Measurements from ENCODE around the gene KIAA0586. TPM values are rescaled to one million over a fixed set of nuclear protein-coding genes. Genes with fewer than 3 reads are reported as not detected.

KIAA0586 gene
- total and polyA plus RNA-seq, 2 of the 4 experiments (the other 2 are of a cell fraction) = 9.4 to 36.7 TPM

GRCh38 chr14:58398495-58398894 lies 29.0 kb upstream of the KIAA0586 start:
- Histone ChIP-seq H3K4me2 (ENCODE audit: low read depth, low read length) (no peak overlapping the region), H2BK15ac (ENCODE audit: low read depth, low read length) (no peak overlapping the region), H2AK9ac (replicated peaks; ENCODE audit: low read depth, low read length, poor library complexity) (no peak overlapping the region), H2BK5ac (ENCODE audit: low read depth, low read length, poor library complexity, severe bottlenecking) (no peak overlapping the region), H3K23ac (ENCODE audit: low read depth, low read length) (no peak overlapping the region), H3K27me3 (ENCODE audit: control insufficient read depth, insufficient read depth, low read length) (no peaks in the 10 kb centered on the region), H3K9me1 (ENCODE audit: insufficient read depth, low read length) (peaks cover 6% of the 10 kb centered on the region; the same call in 1 of the 2 replicates), H2AFZ (replicated peaks; ENCODE audit: low read length, poor library complexity) (no peak overlapping the region), H3K36me3 (ENCODE audit: control insufficient read depth, insufficient read depth, low read length) (no peaks in the 10 kb centered on the region), H3K9me3 (ENCODE audit: control insufficient read depth, insufficient read depth, low read length) (no peaks in the 10 kb centered on the region), H4K8ac (ENCODE audit: low read depth in 2 of 2, low read length in 2 of 2) (no peak overlapping the region), H3K14ac (replicated peaks; ENCODE audit: low read depth, low read length) (no peak overlapping the region), H3K56ac (ENCODE audit: extremely low read depth, insufficient read depth, low read length) (no peak overlapping the region), H4K20me1 (ENCODE audit: insufficient read depth, low read length) (no peaks in the 10 kb centered on the region), H2BK120ac (ENCODE audit: low read depth, low read length) (no peak overlapping the region), H3K18ac (ENCODE audit: low read depth, low read length) (no peak overlapping the region), H3K27ac (ENCODE audit: insufficient read depth, low read length) (no peak overlapping the region), H3K79me1 (ENCODE audit: low read depth in 1 of 2, low read length in 2 of 2) (no peaks in the 10 kb centered on the region), H4K5ac (ENCODE audit: low read depth, low read length) (no peak overlapping the region), H3K4me3 (ENCODE audit: insufficient read depth, low read depth, low read length) (no peak overlapping the region), H3K9ac (ENCODE audit: low read depth, low read length) (no peak overlapping the region), H3K4me1 (ENCODE audit: control insufficient read depth, insufficient read depth, low read length) (peaks cover 2% of the 10 kb centered on the region; the same call in 1 of the 2 replicates), H2AK5ac (ENCODE audit: low read depth, low read length) (no peak overlapping the region), H3K4ac (ENCODE audit: low read depth, low read length) (no peak overlapping the region), H4K91ac (ENCODE audit: insufficient read depth, low read depth, low read length) (no peak overlapping the region), H2BK20ac (ENCODE audit: low read depth, low read length) (no peak overlapping the region)
- POLR2A ChIA-PET (ENCODE audit: unreplicated experiment) = no interaction called here
- DNase-seq = no peak
- dilution Hi-C loops (cut with HindIII; ENCODE audit: low sequenced_read_pairs, unreplicated experiment) (no loop called here), intact Hi-C loops (cut with micrococcal nuclease) (loop anchor here (10.0 kb wide), 1 partner anchor 294 kb away; no protein-coding TSS in a partner anchor), in situ Hi-C loops (cut with MboI; ENCODE audit: low sequenced_read_pairs) (loop anchor here (25.0 kb wide), 1 partner anchor 286 kb away; no protein-coding TSS in a partner anchor)
- no TSS peak for BruUV-seq (replicated peaks)
- CTCF ChIA-PET = no interaction called here
- ATAC-seq (ENCODE audit: low read depth) = no peak
- no peak for TF ChIP-seq RFX5 (IDR thresholded peaks at IDR 0.05; ENCODE audit: low read depth, low read length)
- TF ChIP-seq NFE2L2 (IDR thresholded peaks at IDR 0.05; ENCODE audit: low read depth, low read length) = no peak
- no peak for TF ChIP-seq CTCF (conservative IDR thresholded peaks at IDR 0.05; ENCODE audit: low read depth, low read length)
- no peak for TF ChIP-seq RAD21 (IDR thresholded peaks at IDR 0.05; ENCODE audit: low read length)

Measured in IMR-90 (cell line).